WTC11 (cell line): ENCODE results near the gene TBX4. TPM values are rescaled to one million over a fixed set of nuclear protein-coding genes. Genes with fewer than 3 reads are reported as not detected.
A peak's percentile ranks its signal among the peaks of the same experiment; 100 is the strongest.

Experiments
- ATAC-seq: fragments of 200-7000 bp; cut with Tn5 transposase; 2 replicates; pipeline ENCODE4 v1.10.0; 2021; ENCODE audit warnings: mild to moderate bottlenecking, moderate library complexity
- CTCF ChIA-PET: fragments of 300-600 bp; sonication (Branson Sonifier 250); formaldehyde crosslinking; loops from one replicate; lab custom pipeline; 2021; ENCODE audit warnings: antibody characterized with exemption; lab: Charles Lee
- POLR2A ChIA-PET: fragments of 350-600 bp; sonication (Branson Sonifier 250); formaldehyde crosslinking; loops from one replicate; lab custom pipeline; 2021; ENCODE audit warnings: antibody characterized with exemption; lab: Charles Lee
- DNase-seq: peaks from one replicate; pipeline ENCODE4 v3.0.0; 2021; ENCODE audit warnings: low spot score
- H3K27ac Mint-ChIP-seq: 2 replicates; pipeline ENCODE4 v1.8.0; 2021; ENCODE audit warnings: mixed read lengths
- H3K27me3 Mint-ChIP-seq: 2 replicates; pipeline ENCODE4 v1.8.0; 2021; ENCODE audit warnings: low read depth, mild to moderate bottlenecking, moderate library complexity, mixed read lengths
- H3K36me3 Mint-ChIP-seq: 2 replicates; pipeline ENCODE4 v1.8.0; 2021; ENCODE audit warnings: mixed read lengths
- H3K4me1 Mint-ChIP-seq: 2 replicates; pipeline ENCODE4 v1.8.0; 2022; ENCODE audit warnings: mixed read lengths
- H3K4me3 Mint-ChIP-seq: 2 replicates; pipeline ENCODE4 v1.8.0; 2021; ENCODE audit warnings: mild to moderate bottlenecking, moderate library complexity, mixed read lengths
- H3K9me3 Mint-ChIP-seq: 2 replicates; pipeline ENCODE4 v1.8.0; 2021; ENCODE audit warnings: mixed read lengths
- ATF6 ChIP-seq: sonication (generic); formaldehyde crosslinking; IDR thresholded peaks from 2 replicates; pipeline ENCODE4 v1.8.1; 2023; ENCODE audit warnings: mild to moderate bottlenecking, missing genetic modification reagents
- CREB1 ChIP-seq: sonication (generic); formaldehyde crosslinking; IDR thresholded peaks from 2 replicates; pipeline ENCODE4 v1.8.0; 2023; ENCODE audit warnings: mild to moderate bottlenecking, missing genetic modification reagents
- ELF4 ChIP-seq: sonication (generic); formaldehyde crosslinking; IDR thresholded peaks from 2 replicates; pipeline ENCODE4 v1.8.1; 2022; ENCODE audit warnings: low read depth, mild to moderate bottlenecking, moderate library complexity, missing genetic modification reagents
- HMGA2 ChIP-seq: fragments of 250-450 bp; sonication (Bioruptor Pico); IDR thresholded peaks from 2 replicates; pipeline ENCODE4 v1.4.0; 2021; ENCODE audit warnings: mild to moderate bottlenecking, moderate library complexity
- IRF2 ChIP-seq: sonication (generic); formaldehyde crosslinking; IDR thresholded peaks from 2 replicates; pipeline ENCODE4 v1.8.0; 2022; ENCODE audit warnings: low read depth, missing genetic modification reagents, borderline replicate concordance
- NFE2L1 ChIP-seq: sonication (generic); formaldehyde crosslinking; IDR thresholded peaks from 2 replicates; pipeline ENCODE4 v1.8.1; 2023; ENCODE audit warnings: missing genetic modification reagents
- SOX15 ChIP-seq: fragments of 250-450 bp; sonication (Bioruptor Pico); IDR thresholded peaks from 2 replicates; pipeline ENCODE4 v1.9.0; 2021; ENCODE audit warnings: mild to moderate bottlenecking
- TCF7 ChIP-seq: sonication (generic); formaldehyde crosslinking; IDR thresholded peaks from 2 replicates; pipeline ENCODE4 v1.8.0; 2022; ENCODE audit warnings: mild to moderate bottlenecking, low read depth, missing genetic modification reagents, moderate library complexity
- USF2 ChIP-seq: sonication (generic); formaldehyde crosslinking; IDR thresholded peaks from 2 replicates; pipeline ENCODE4 v1.8.1; 2023; ENCODE audit warnings: mild to moderate bottlenecking, missing genetic modification reagents, moderate library complexity
- ZBTB21 ChIP-seq: sonication (generic); formaldehyde crosslinking; IDR thresholded peaks from 2 replicates; pipeline ENCODE4 v1.8.1; 2023; ENCODE audit warnings: mild to moderate bottlenecking, missing genetic modification reagents, borderline replicate concordance
- ZMAT4 ChIP-seq: fragments of 250-450 bp; sonication (Bioruptor Pico); IDR thresholded peaks from 2 replicates; pipeline ENCODE4 v1.9.0; 2021; ENCODE audit warnings: mild to moderate bottlenecking
- ZNF263 ChIP-seq: sonication (generic); formaldehyde crosslinking; IDR thresholded peaks from 2 replicates; pipeline ENCODE4 v1.8.1; 2022; ENCODE audit warnings: low read depth, mild to moderate bottlenecking, moderate library complexity, missing genetic modification reagents
- total RNA-seq: library from RNA; stranded (reverse); gene quantifications from 3 replicates; pipeline ENCODE4 v1.2.3, GENCODE V29; 2021
- TF ChIP-seq, protein P1 (sequence below): sonication (generic); formaldehyde crosslinking; IDR thresholded peaks from 2 replicates; pipeline ENCODE4 v1.8.0; 2022; ENCODE audit warnings: mild to moderate bottlenecking, missing genetic modification reagents
- TF ChIP-seq, protein P2 (sequence below): fragments of 200-600 bp; IDR thresholded peaks from 2 replicates; pipeline ENCODE4 v1.8.0; 2022; ENCODE audit warnings: antibody characterized with exemption
- TF ChIP-seq, protein P3 (sequence below): fragments of 250-450 bp; sonication (Bioruptor Pico); IDR thresholded peaks from 2 replicates; pipeline ENCODE4 v1.9.0; 2021; ENCODE audit warnings: mild to moderate bottlenecking

The TBX4 gene
- total RNA-seq, 1 experiment from 2014 or later: not detected

DNA sequence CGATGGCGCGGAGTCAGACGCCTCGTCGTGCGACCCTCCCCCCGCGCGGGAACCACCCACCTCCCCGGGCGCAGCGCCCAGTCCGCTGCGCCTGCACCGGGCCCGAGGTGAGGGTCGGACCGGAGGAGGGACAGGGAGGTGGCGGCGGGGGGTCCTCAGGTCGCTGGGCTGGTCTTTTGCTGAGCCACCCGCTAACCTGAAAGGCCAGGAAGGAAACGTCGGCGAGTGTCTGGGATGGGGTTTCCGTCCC, 47.6 kb upstream of the TBX4 start:
- ATAC-seq (no peak), DNase-seq (peak; percentile 39)
- TF ChIP-seq USF2 (CRISPR knock-in tag): no peak
- ChIA-PET POLR2A (interaction anchor here (0.5 kb wide), 1 partner anchor 1300 kb away, joined by 7 read pairs; no protein-coding TSS in a partner anchor), CTCF (interaction anchor here (0.9 to 2.1 kb wide), 4 partner anchors 8 to 50 kb away, joined by 3 to 9 read pairs (median 3); no protein-coding TSS in a partner anchor)
- Mint-ChIP-seq H3K36me3 (no peaks in the 10 kb centered on the region), H3K9me3 (no peaks in the 10 kb centered on the region), H3K4me3 (peak overlapping the region; percentile 53), H3K27ac (no peak overlapping the region), H3K27me3 (peaks cover 98% of the 10 kb centered on the region), H3K4me1 (peaks cover 32% of the 10 kb centered on the region)

- Mint-ChIP-seq H3K4me1 (peaks cover 32% of the 10 kb centered on the region), H3K27me3 (peaks cover 100% of the 10 kb centered on the region), H3K27ac (no peak overlapping the region), H3K36me3 (no peaks in the 10 kb centered on the region), H3K9me3 (no peaks in the 10 kb centered on the region), H3K4me3 (peak overlapping the region; percentile 53)
- POLR2A ChIA-PET: interaction anchor here (0.5 kb wide), 1 partner anchor 1300 kb away, joined by 7 read pairs; no protein-coding TSS in a partner anchor
- ATAC-seq (peak; percentile 9), DNase-seq (peak; percentile 50)
- TF ChIP-seq CREB1 (CRISPR knock-in tag) (no peak), ZBTB21 (no peak), ZNF263 (CRISPR knock-in tag) (no peak), USF2 (CRISPR knock-in tag) (no peak), ELF4 (CRISPR knock-in tag) (no peak), ATF6 (CRISPR knock-in tag) (no peak), TCF7 (no peak)
- TF ChIP-seq, protein P1, sequence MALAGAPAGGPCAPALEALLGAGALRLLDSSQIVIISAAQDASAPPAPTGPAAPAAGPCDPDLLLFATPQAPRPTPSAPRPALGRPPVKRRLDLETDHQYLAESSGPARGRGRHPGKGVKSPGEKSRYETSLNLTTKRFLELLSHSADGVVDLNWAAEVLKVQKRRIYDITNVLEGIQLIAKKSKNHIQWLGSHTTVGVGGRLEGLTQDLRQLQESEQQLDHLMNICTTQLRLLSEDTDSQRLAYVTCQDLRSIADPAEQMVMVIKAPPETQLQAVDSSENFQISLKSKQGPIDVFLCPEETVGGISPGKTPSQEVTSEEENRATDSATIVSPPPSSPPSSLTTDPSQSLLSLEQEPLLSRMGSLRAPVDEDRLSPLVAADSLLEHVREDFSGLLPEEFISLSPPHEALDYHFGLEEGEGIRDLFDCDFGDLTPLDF (CRISPR knock-in tag): no peak
- TF ChIP-seq, protein P2, sequence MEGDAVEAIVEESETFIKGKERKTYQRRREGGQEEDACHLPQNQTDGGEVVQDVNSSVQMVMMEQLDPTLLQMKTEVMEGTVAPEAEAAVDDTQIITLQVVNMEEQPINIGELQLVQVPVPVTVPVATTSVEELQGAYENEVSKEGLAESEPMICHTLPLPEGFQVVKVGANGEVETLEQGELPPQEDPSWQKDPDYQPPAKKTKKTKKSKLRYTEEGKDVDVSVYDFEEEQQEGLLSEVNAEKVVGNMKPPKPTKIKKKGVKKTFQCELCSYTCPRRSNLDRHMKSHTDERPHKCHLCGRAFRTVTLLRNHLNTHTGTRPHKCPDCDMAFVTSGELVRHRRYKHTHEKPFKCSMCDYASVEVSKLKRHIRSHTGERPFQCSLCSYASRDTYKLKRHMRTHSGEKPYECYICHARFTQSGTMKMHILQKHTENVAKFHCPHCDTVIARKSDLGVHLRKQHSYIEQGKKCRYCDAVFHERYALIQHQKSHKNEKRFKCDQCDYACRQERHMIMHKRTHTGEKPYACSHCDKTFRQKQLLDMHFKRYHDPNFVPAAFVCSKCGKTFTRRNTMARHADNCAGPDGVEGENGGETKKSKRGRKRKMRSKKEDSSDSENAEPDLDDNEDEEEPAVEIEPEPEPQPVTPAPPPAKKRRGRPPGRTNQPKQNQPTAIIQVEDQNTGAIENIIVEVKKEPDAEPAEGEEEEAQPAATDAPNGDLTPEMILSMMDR: no peak
- CTCF ChIA-PET: interaction anchor here (0.9 to 2.1 kb wide), 4 partner anchors 7 to 50 kb away, joined by 3 to 9 read pairs (median 3); no protein-coding TSS in a partner anchor
Observed at GRCh38 chr17:61404913-61405685, 47.1 kb upstream of the TBX4 start.

DNA sequence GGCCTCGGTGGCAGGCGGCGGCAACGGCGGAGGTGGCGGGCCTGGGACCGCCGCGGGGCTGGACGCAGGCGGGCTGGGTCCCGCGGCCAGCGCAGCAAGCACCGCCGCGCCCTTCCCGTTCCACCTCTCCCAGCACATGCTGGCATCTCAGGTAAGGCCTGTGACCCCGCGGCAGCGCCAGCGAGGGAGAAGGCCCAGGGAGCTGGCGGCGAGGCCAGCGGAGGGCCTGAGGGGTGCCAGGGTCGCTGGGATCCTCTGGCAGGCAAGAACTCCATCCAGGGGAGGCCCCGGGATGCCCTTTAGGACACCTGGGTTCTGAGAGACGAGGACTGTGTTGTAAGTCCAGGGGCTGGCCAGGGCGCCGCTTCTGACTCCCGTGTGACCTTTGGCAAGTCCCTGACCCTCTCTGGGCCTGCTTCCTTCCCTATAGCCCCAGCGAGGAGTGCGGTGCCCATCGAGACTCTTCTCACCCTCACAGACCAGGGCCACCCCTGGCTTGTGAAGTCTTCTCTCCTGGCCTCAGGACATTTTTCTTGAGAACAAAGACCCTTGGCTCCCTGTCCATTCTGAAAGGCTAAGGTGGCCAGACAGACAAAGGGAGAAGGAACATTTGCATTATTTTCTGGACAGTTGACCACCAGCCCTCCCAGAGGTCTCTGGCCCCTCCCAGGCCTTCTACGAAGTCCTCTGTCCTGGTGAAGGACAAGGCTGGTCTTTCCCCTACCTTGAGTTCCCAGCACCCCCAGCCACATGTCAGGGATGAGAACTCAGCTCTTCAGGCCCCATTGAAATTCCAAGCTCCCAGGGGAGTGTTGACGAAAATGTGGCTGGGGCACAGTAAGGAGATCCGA, 46.3 kb upstream of the TBX4 start:
- Mint-ChIP-seq H3K36me3 (no peaks in the 10 kb centered on the region), H3K4me3 (no peak overlapping the region), H3K9me3 (no peaks in the 10 kb centered on the region), H3K27ac (no peak overlapping the region), H3K4me1 (peaks cover 38% of the 10 kb centered on the region), H3K27me3 (peaks cover 99% of the 10 kb centered on the region)
- POLR2A ChIA-PET: no interaction called here
- ATAC-seq (no peak), DNase-seq (peak; percentile 22)
- CTCF ChIA-PET: interaction anchor here (0.5 kb wide), 1 partner anchor 110 kb away, joined by 3 read pairs; no protein-coding TSS in a partner anchor
- TF ChIP-seq SOX15: no peak
- TF ChIP-seq NFE2L1 (CRISPR knock-in tag): no peak
- no peak for TF ChIP-seq IRF2
- no peak for TF ChIP-seq ZMAT4 (CRISPR knock-in tag)
- TF ChIP-seq, protein P3, sequence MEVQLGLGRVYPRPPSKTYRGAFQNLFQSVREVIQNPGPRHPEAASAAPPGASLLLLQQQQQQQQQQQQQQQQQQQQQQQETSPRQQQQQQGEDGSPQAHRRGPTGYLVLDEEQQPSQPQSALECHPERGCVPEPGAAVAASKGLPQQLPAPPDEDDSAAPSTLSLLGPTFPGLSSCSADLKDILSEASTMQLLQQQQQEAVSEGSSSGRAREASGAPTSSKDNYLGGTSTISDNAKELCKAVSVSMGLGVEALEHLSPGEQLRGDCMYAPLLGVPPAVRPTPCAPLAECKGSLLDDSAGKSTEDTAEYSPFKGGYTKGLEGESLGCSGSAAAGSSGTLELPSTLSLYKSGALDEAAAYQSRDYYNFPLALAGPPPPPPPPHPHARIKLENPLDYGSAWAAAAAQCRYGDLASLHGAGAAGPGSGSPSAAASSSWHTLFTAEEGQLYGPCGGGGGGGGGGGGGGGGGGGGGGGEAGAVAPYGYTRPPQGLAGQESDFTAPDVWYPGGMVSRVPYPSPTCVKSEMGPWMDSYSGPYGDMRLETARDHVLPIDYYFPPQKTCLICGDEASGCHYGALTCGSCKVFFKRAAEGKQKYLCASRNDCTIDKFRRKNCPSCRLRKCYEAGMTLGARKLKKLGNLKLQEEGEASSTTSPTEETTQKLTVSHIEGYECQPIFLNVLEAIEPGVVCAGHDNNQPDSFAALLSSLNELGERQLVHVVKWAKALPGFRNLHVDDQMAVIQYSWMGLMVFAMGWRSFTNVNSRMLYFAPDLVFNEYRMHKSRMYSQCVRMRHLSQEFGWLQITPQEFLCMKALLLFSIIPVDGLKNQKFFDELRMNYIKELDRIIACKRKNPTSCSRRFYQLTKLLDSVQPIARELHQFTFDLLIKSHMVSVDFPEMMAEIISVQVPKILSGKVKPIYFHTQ: no peak
- no peak for TF ChIP-seq HMGA2 (CRISPR knock-in tag)
